ENCODE data around the gene AKT1S1.
A peak's percentile ranks its signal among the peaks of the same experiment; 100 is the strongest.

Gene AKT1S1

GRCh38 chr19:49878744-49879070, 1.6 kb upstream of the AKT1S1 start:
- Histone ChIP-seq H3K36me3 (ENCODE audit: insufficient read depth, low read length) (peaks cover 37% of the 10 kb centered on the region), H3K9me3 (replicated peaks; ENCODE audit: low read length) (peaks cover 7% of the 10 kb centered on the region), H3K4me1 (ENCODE audit: control insufficient read depth, insufficient read depth, low read length) (peaks cover 19% of the 10 kb centered on the region), H3K9ac (ENCODE audit: low read depth, low read length) (peak overlapping the region; percentile 99), H3K27me3 (ENCODE audit: control insufficient read depth, insufficient read depth, low read length) (no peaks in the 10 kb centered on the region), H3K4me2 (ENCODE audit: low read length) (peak overlapping the region; percentile 86), H3K4me3 (ENCODE audit: low read length) (peak overlapping the region; percentile 96)

DNA sequence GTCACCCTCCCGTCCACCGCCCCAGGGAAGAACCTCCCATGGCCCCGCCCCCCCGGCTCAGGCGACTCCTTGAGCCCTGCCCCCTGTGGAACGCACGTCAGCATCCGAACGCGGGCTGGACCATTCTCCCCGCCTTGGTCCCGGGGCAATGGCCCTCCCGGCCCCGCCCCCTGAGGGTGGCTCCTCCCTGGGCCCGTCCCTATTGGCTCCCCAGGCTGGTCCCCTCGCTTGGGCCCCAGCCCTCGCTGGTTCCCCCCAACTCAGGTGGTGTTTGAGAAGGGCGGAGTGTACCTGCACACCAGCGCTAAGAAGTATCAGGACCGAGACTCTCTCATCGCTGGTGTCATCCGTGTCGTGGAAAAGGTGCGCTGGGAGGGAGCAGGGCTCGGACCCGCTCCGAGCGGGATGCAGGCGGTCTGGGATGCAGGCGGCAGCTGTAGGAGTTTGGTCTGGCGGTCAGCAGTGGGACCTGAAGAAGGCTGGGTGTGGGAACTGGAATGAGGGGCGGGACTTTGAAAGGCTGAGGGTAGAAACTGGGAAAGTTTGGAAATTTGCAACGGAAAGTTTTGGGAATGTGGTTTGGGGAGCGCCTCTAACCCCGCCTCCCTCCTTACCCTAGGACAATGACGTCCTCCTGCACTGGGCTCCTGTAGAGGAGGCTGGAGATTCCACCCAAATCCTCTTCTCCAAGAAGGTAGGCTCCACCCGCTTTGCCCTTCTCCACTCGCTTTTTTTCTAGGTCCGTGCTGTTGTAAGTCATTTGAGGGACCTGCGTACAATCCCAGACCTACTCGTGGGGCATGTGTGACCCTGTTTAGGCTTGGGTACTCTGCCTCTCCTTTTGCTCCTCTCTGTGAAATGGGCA, 956 bp upstream of the AKT1S1 start:
- peak overlapping the region; percentile 96 for H3K4me3 ChIP-seq (ENCODE audit: low read length)
- peaks cover 6% of the 10 kb centered on the region for H3K9me3 ChIP-seq (replicated peaks; ENCODE audit: low read length)
- H3K9ac ChIP-seq (ENCODE audit: low read depth, low read length), result peak overlapping the region; percentile 99
- no peaks in the 10 kb centered on the region for H3K27me3 ChIP-seq (ENCODE audit: control insufficient read depth, insufficient read depth, low read length)
- H3K4me2 ChIP-seq (ENCODE audit: low read length), result peak overlapping the region; percentile 86
- H3K36me3 ChIP-seq (ENCODE audit: insufficient read depth, low read length), result peaks cover 32% of the 10 kb centered on the region
- peaks cover 19% of the 10 kb centered on the region for H3K4me1 ChIP-seq (ENCODE audit: control insufficient read depth, insufficient read depth, low read length)

DNA sequence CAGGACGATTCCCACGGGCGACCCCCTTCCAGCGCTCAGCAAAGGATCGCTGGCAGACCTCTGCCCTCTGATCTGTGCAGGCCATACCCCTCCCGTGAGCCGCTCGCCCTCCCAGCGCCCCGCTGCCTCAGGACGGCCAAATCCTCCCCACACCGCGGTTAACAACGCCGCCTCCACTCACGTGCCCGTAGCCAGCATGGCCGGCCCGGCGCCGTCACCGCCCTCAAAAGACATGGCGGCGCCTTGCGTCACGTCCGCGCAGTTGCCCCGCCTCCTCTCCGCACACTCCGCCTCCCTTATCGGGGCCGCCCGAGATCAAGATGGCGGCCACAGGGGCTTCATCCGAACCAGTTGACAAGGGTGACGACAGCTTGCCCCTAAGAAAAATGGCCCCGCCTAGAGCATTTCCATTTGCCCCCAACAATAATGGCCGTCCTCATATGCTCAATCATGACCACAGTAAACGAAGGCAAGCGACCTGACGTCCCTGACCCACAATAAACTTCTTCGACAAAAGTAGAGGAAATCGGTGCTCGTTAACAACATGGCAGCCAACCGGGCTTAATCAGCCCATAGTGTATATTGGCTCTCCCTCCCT, 634 bp downstream of the AKT1S1 start:
- Histone ChIP-seq H3K4me1 (ENCODE audit: control insufficient read depth, insufficient read depth, low read length) (peaks cover 23% of the 10 kb centered on the region), H3K4me3 (ENCODE audit: low read length) (peak overlapping the region; percentile 96), H3K9me3 (replicated peaks; ENCODE audit: low read length) (no peaks in the 10 kb centered on the region), H3K27me3 (ENCODE audit: control insufficient read depth, insufficient read depth, low read length) (no peaks in the 10 kb centered on the region), H3K36me3 (ENCODE audit: insufficient read depth, low read length) (peaks cover 16% of the 10 kb centered on the region), H3K9ac (ENCODE audit: low read depth, low read length) (peak overlapping the region; percentile 99), H3K4me2 (ENCODE audit: low read length) (peak overlapping the region; percentile 98)

GRCh38 chr19:49875857-49876421, 1.2 kb downstream of the AKT1S1 start:
- peak overlapping the region; percentile 96 for H3K4me3 ChIP-seq (ENCODE audit: low read length)
- peaks cover 23% of the 10 kb centered on the region for H3K4me1 ChIP-seq (ENCODE audit: control insufficient read depth, insufficient read depth, low read length)
- H3K27me3 ChIP-seq (ENCODE audit: control insufficient read depth, insufficient read depth, low read length), result no peaks in the 10 kb centered on the region
- H3K9ac ChIP-seq (ENCODE audit: low read depth, low read length), result peak overlapping the region; percentile 99
- H3K9me3 ChIP-seq (replicated peaks; ENCODE audit: low read length), result no peaks in the 10 kb centered on the region
- peak overlapping the region; percentile 98 for H3K4me2 ChIP-seq (ENCODE audit: low read length)
- peaks cover 15% of the 10 kb centered on the region for H3K36me3 ChIP-seq (ENCODE audit: insufficient read depth, low read length)

DNA sequence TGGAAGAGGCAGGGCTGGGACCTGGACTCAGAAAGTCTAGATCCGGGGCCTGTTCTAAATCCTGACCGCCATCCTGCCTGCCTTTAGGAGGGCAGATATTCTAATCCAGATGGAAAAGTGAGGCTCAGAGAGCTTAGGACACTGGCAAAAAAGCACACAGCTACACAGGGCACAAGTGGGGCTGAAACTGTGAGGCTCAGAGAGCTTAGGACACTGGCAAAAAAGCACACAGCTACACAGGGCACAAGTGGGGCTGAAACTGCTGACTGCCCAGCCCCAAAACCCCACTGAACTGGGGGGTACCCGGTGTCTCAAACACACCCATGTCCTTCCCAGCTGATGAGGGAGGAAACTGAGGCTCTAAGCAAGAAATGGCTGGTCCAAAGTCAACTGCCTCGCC, 2.0 kb downstream of the AKT1S1 start:
- peak overlapping the region; percentile 99 for H3K9ac ChIP-seq (ENCODE audit: low read depth, low read length)
- H3K4me1 ChIP-seq (ENCODE audit: control insufficient read depth, insufficient read depth, low read length), result peaks cover 30% of the 10 kb centered on the region
- H3K27me3 ChIP-seq (ENCODE audit: control insufficient read depth, insufficient read depth, low read length), result no peaks in the 10 kb centered on the region
- H3K4me3 ChIP-seq (ENCODE audit: low read length), result peak overlapping the region; percentile 96
- no peaks in the 10 kb centered on the region for H3K9me3 ChIP-seq (replicated peaks; ENCODE audit: low read length)
- H3K4me2 ChIP-seq (ENCODE audit: low read length), result peak overlapping the region; percentile 98
- peaks cover 10% of the 10 kb centered on the region for H3K36me3 ChIP-seq (ENCODE audit: insufficient read depth, low read length)

GRCh38 chr19:49874503-49875157, 2.5 kb downstream of the AKT1S1 start:
- H3K4me3 ChIP-seq (ENCODE audit: low read length), result peak overlapping the region; percentile 96
- H3K36me3 ChIP-seq (ENCODE audit: insufficient read depth, low read length), result peaks cover 8% of the 10 kb centered on the region
- H3K4me1 ChIP-seq (ENCODE audit: control insufficient read depth, insufficient read depth, low read length), result peaks cover 34% of the 10 kb centered on the region
- no peaks in the 10 kb centered on the region for H3K27me3 ChIP-seq (ENCODE audit: control insufficient read depth, insufficient read depth, low read length)
- no peaks in the 10 kb centered on the region for H3K9me3 ChIP-seq (replicated peaks; ENCODE audit: low read length)
- H3K4me2 ChIP-seq (ENCODE audit: low read length), result peak overlapping the region; percentile 98
- peak overlapping the region; percentile 99 for H3K9ac ChIP-seq (ENCODE audit: low read depth, low read length)

DNA sequence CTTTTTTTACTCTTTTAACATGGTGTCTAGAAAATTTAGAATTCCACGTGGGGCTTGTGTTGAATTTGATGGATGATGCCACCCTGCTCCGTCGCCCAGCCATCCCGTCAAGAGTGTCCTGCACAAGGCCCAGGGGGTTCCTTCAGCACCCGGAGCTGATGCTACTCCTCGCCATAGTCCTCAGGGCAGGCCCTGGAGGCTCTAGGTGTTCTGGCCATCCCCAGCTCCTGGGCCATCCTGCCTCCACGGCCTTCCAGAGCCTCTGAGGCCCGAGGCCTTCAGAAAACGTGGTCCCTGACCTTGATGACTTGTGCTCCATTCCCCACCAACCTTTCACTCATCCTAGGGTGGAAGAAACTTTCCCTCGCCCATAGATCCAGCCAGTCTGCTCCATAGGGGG, 3.3 kb downstream of the AKT1S1 start:
- H3K9me3 ChIP-seq (replicated peaks; ENCODE audit: low read length), result no peaks in the 10 kb centered on the region
- H3K36me3 ChIP-seq (ENCODE audit: insufficient read depth, low read length), result peaks cover 8% of the 10 kb centered on the region
- H3K4me2 ChIP-seq (ENCODE audit: low read length), result no peak overlapping the region
- no peak overlapping the region for H3K4me3 ChIP-seq (ENCODE audit: low read length)
- peaks cover 38% of the 10 kb centered on the region for H3K4me1 ChIP-seq (ENCODE audit: control insufficient read depth, insufficient read depth, low read length)
- no peaks in the 10 kb centered on the region for H3K27me3 ChIP-seq (ENCODE audit: control insufficient read depth, insufficient read depth, low read length)
- no peak overlapping the region for H3K9ac ChIP-seq (ENCODE audit: low read depth, low read length)

- peaks cover 8% of the 10 kb centered on the region for H3K36me3 ChIP-seq (ENCODE audit: insufficient read depth, low read length)
- no peaks in the 10 kb centered on the region for H3K27me3 ChIP-seq (ENCODE audit: control insufficient read depth, insufficient read depth, low read length)
- H3K9me3 ChIP-seq (replicated peaks; ENCODE audit: low read length), result no peaks in the 10 kb centered on the region
- no peak overlapping the region for H3K9ac ChIP-seq (ENCODE audit: low read depth, low read length)
- H3K4me2 ChIP-seq (ENCODE audit: low read length), result no peak overlapping the region
- no peak overlapping the region for H3K4me3 ChIP-seq (ENCODE audit: low read length)
- peaks cover 34% of the 10 kb centered on the region for H3K4me1 ChIP-seq (ENCODE audit: control insufficient read depth, insufficient read depth, low read length)
Observed at GRCh38 chr19:49873129-49873521, 4.0 kb downstream of the AKT1S1 start.

DNA sequence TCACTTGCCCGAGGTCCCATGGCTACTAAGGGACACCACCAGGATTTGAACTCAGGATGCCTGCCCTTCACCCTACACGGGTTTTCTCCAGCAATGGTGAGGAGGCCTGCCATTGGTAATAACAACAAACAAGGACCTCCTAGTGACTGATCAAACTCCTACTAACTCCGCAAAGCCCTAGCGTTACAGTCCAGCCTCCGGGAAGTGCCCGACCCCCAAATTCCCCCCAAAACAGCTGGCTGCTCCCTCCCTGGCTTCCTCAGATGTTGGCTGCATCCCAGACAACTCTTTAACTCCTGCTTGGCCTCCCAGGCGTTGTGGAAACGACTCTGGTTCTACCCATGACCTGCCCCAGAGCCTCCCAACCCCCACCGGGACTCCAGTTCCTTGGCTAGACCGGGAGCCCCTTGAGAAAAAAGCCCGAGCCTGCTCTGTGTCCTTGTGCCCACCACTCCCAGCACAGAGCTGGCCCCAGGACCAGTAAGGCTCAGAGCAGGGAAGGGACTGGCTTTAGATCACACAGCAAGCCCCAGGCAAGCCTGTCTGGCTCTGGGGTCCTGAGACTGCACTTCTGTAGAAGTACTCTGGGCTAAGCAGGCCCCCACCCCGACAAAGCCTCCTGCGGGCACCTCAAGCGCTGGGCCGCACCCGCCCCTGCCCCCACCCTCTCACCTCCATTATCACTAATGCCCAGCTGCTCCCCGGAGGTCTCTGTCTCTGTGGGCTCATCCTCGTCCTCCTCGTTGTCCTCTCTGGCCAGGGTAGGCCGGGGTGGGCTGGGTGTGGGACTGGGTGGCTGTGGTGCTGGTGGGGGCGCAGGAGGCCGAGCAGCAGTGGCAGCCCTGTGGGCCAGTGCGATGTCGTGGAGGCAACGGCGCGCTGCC, 4.7 kb downstream of the AKT1S1 start:
- peaks cover 8% of the 10 kb centered on the region for H3K36me3 ChIP-seq (ENCODE audit: insufficient read depth, low read length)

DNA sequence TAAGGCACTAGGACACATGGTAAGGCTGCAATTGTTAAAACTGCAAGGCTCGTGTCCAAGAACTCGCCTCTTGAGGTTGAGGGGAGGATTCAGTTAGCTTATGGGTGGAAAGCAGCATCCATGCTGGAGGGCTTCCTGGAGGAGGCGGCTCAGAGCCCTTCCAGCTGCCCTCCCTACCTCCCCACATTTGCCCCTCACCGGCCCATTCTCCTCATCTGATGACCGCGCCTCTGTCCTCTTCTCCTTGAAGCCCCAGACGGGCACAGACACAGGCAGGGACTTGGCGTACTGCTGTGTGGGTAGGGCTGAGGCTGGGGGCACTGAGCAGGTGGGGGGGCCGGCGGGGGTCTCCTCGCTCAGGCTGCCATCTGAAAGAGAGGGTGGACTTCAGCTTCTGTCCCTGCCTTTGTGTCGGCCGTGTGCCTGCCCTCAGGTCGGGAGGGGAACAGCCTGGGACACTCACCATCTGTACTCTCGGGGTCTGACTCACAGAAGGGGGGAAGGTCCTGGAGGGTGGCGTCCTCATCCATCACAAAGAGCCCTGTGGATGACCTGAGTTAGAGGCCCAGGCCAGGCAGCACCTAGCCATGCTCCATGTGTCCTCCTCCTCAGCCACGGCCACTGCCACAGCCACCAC, 5.7 kb downstream of the AKT1S1 start:
- Histone ChIP-seq H3K4me1 (ENCODE audit: control insufficient read depth, insufficient read depth, low read length) (peaks cover 39% of the 10 kb centered on the region), H3K4me3 (ENCODE audit: low read length) (no peak overlapping the region)

More for the DNA sequence above, 4.7 kb downstream of the AKT1S1 start:
- H3K4me1 ChIP-seq (ENCODE audit: control insufficient read depth, insufficient read depth, low read length), result peaks cover 35% of the 10 kb centered on the region
- H3K9me3 ChIP-seq (replicated peaks; ENCODE audit: low read length), result no peaks in the 10 kb centered on the region
- no peak overlapping the region for H3K4me2 ChIP-seq (ENCODE audit: low read length)
- H3K4me3 ChIP-seq (ENCODE audit: low read length), result no peak overlapping the region
- H3K27me3 ChIP-seq (ENCODE audit: control insufficient read depth, insufficient read depth, low read length), result no peaks in the 10 kb centered on the region
- H3K9ac ChIP-seq (ENCODE audit: low read depth, low read length), result no peak overlapping the region

More for the DNA sequence above, 5.7 kb downstream of the AKT1S1 start:
- H3K9me3 ChIP-seq (replicated peaks; ENCODE audit: low read length), result no peaks in the 10 kb centered on the region
- no peaks in the 10 kb centered on the region for H3K27me3 ChIP-seq (ENCODE audit: control insufficient read depth, insufficient read depth, low read length)
- H3K36me3 ChIP-seq (ENCODE audit: insufficient read depth, low read length), result peaks cover 8% of the 10 kb centered on the region
- H3K9ac ChIP-seq (ENCODE audit: low read depth, low read length), result no peak overlapping the region
- no peak overlapping the region for H3K4me2 ChIP-seq (ENCODE audit: low read length)
